Activated T-helper 2 cell treated with anti-CD3 and anti-CD28 coated beads, Interferon-gamma antibody, Interleukin-2, Interleukin-4, amounts not matched to agents 10 μg/mL and 5 μg/mL and 100 μg/mL, durations not matched to agents 14 hours and 24 hours and 36 hours (primary cell): ENCODE results near the gene PHRF1. TPM values are rescaled to one million over a fixed set of nuclear protein-coding genes. Genes with fewer than 3 reads are reported as not detected.

Experiments used
- DNase-seq: peaks from one replicate; pipeline ENCODE4 v3.0.0; 2021; ENCODE audit warnings: low spot score
- H3K27ac Mint-ChIP-seq: one replicate; pipeline ENCODE4 v1.8.0; 2021; ENCODE audit warnings: mixed read lengths
- H3K27me3 Mint-ChIP-seq: one replicate; pipeline ENCODE4 v1.8.0; 2021; ENCODE audit warnings: low read depth, mixed read lengths
- H3K36me3 Mint-ChIP-seq: one replicate; pipeline ENCODE4 v1.8.0; 2021; ENCODE audit warnings: low read depth, mixed read lengths
- H3K4me1 Mint-ChIP-seq: one replicate; pipeline ENCODE4 v1.8.0; 2021; ENCODE audit warnings: low read depth, mixed read lengths
- H3K4me3 Mint-ChIP-seq: one replicate; pipeline ENCODE4 v1.8.0; 2021; ENCODE audit warnings: low read depth, mild to moderate bottlenecking, moderate library complexity, mixed read lengths
- H3K9me3 Mint-ChIP-seq: one replicate; pipeline ENCODE4 v1.8.0; 2021; ENCODE audit warnings: mixed read lengths
- intact Hi-C: fragments of 100-400 bp; cut with micrococcal nuclease; formaldehyde crosslinking; loops from one replicate; pipeline ENCODE4 v1.15.1; 2023
- total RNA-seq: library from RNA; stranded (reverse); gene quantifications from 2 replicates; pipeline ENCODE4 v1.2.3, GENCODE V29; 2022

Gene PHRF1
- total RNA-seq, 1 donor from 2014 or later: 54.0 TPM

GRCh38 chr11:592501-592900, 16.2 kb downstream of the PHRF1 start:
- H3K27me3 Mint-ChIP-seq: no peaks in the 10 kb centered on the region
- H3K27ac Mint-ChIP-seq: no peak overlapping the region
- H3K4me3 Mint-ChIP-seq: no peak overlapping the region
- intact Hi-C loops: no loop called here
- no peak for DNase-seq
- H3K4me1 Mint-ChIP-seq: peaks cover 7% of the 10 kb centered on the region
- no peaks in the 10 kb centered on the region for H3K9me3 Mint-ChIP-seq
- H3K36me3 Mint-ChIP-seq: peaks cover 78% of the 10 kb centered on the region

GRCh38 chr11:592918-593317, 16.6 kb downstream of the PHRF1 start:
- no peaks in the 10 kb centered on the region for H3K27me3 Mint-ChIP-seq
- no peak for DNase-seq
- H3K27ac Mint-ChIP-seq: no peak overlapping the region
- no peak overlapping the region for H3K4me3 Mint-ChIP-seq
- H3K36me3 Mint-ChIP-seq: peaks cover 73% of the 10 kb centered on the region
- no peaks in the 10 kb centered on the region for H3K9me3 Mint-ChIP-seq
- intact Hi-C loops: no loop called here
- H3K4me1 Mint-ChIP-seq: peaks cover 4% of the 10 kb centered on the region

GRCh38 chr11:593347-593746, 17.1 kb downstream of the PHRF1 start:
- H3K4me3 Mint-ChIP-seq: no peak overlapping the region
- no peaks in the 10 kb centered on the region for H3K27me3 Mint-ChIP-seq
- intact Hi-C loops: no loop called here
- H3K36me3 Mint-ChIP-seq: peaks cover 73% of the 10 kb centered on the region
- H3K9me3 Mint-ChIP-seq: no peaks in the 10 kb centered on the region
- no peaks in the 10 kb centered on the region for H3K4me1 Mint-ChIP-seq
- no peak overlapping the region for H3K27ac Mint-ChIP-seq
- DNase-seq: no peak

GRCh38 chr11:595400-595799, 19.1 kb downstream of the PHRF1 start:
- DNase-seq: no peak
- Mint-ChIP-seq H3K36me3 (peaks cover 73% of the 10 kb centered on the region), H3K4me1 (no peaks in the 10 kb centered on the region), H3K27ac (no peak overlapping the region), H3K27me3 (no peaks in the 10 kb centered on the region), H3K4me3 (no peak overlapping the region), H3K9me3 (no peaks in the 10 kb centered on the region)
- intact Hi-C loops: no loop called here

- no peak overlapping the region for H3K4me3 Mint-ChIP-seq
- H3K4me1 Mint-ChIP-seq: no peaks in the 10 kb centered on the region
- no peaks in the 10 kb centered on the region for H3K27me3 Mint-ChIP-seq
- no peak for DNase-seq
- intact Hi-C loops: no loop called here
- H3K27ac Mint-ChIP-seq: no peak overlapping the region
- peaks cover 69% of the 10 kb centered on the region for H3K36me3 Mint-ChIP-seq
- no peaks in the 10 kb centered on the region for H3K9me3 Mint-ChIP-seq
Observed at GRCh38 chr11:596374-596773, 20.1 kb downstream of the PHRF1 start.

GRCh38 chr11:597166-597725, 21.0 kb downstream of the PHRF1 start:
- Mint-ChIP-seq H3K36me3 (peaks cover 76% of the 10 kb centered on the region), H3K27me3 (no peaks in the 10 kb centered on the region), H3K27ac (no peak overlapping the region), H3K4me1 (no peaks in the 10 kb centered on the region), H3K4me3 (no peak overlapping the region), H3K9me3 (no peaks in the 10 kb centered on the region)
- DNase-seq: no peak
- intact Hi-C loops: no loop called here

GRCh38 chr11:598005-598680, 21.9 kb downstream of the PHRF1 start:
- H3K27me3 Mint-ChIP-seq: no peaks in the 10 kb centered on the region
- DNase-seq: no peak

GRCh38 chr11:601573-602245, 25.4 kb downstream of the PHRF1 start:
- H3K27ac Mint-ChIP-seq: no peak overlapping the region
- no peaks in the 10 kb centered on the region for H3K4me1 Mint-ChIP-seq
- H3K9me3 Mint-ChIP-seq: no peaks in the 10 kb centered on the region
- no peak for DNase-seq
- H3K36me3 Mint-ChIP-seq: peaks cover 59% of the 10 kb centered on the region
- no peak overlapping the region for H3K4me3 Mint-ChIP-seq
- H3K27me3 Mint-ChIP-seq: no peaks in the 10 kb centered on the region
- intact Hi-C loops: no loop called here

More at GRCh38 chr11:598005-598680, 21.9 kb downstream of the PHRF1 start:
- Mint-ChIP-seq H3K4me3 (no peak overlapping the region), H3K4me1 (no peaks in the 10 kb centered on the region), H3K36me3 (peaks cover 69% of the 10 kb centered on the region), H3K27ac (no peak overlapping the region), H3K9me3 (no peaks in the 10 kb centered on the region)
- intact Hi-C loops: no loop called here

- Mint-ChIP-seq H3K9me3 (no peaks in the 10 kb centered on the region), H3K27ac (no peak overlapping the region), H3K4me1 (no peaks in the 10 kb centered on the region), H3K4me3 (no peak overlapping the region), H3K27me3 (no peaks in the 10 kb centered on the region), H3K36me3 (peaks cover 64% of the 10 kb centered on the region)
- intact Hi-C loops: no loop called here
- no peak for DNase-seq
Observed at GRCh38 chr11:603154-603553, 26.9 kb downstream of the PHRF1 start.

- no peaks in the 10 kb centered on the region for H3K27me3 Mint-ChIP-seq
- H3K9me3 Mint-ChIP-seq: no peaks in the 10 kb centered on the region
- H3K4me1 Mint-ChIP-seq: no peaks in the 10 kb centered on the region
- H3K4me3 Mint-ChIP-seq: no peak overlapping the region
- no peak for DNase-seq
- intact Hi-C loops: no loop called here
- no peak overlapping the region for H3K27ac Mint-ChIP-seq
- peaks cover 55% of the 10 kb centered on the region for H3K36me3 Mint-ChIP-seq
Observed at GRCh38 chr11:605286-606129, 29.2 kb downstream of the PHRF1 start.

- peaks cover 60% of the 10 kb centered on the region for H3K36me3 Mint-ChIP-seq
- H3K4me1 Mint-ChIP-seq: no peaks in the 10 kb centered on the region
- H3K9me3 Mint-ChIP-seq: no peaks in the 10 kb centered on the region
- no peak overlapping the region for H3K27ac Mint-ChIP-seq
- no peak for DNase-seq
- intact Hi-C loops: no loop called here
- H3K27me3 Mint-ChIP-seq: no peaks in the 10 kb centered on the region
- no peak overlapping the region for H3K4me3 Mint-ChIP-seq
Observed at GRCh38 chr11:606245-606644, 30.0 kb downstream of the PHRF1 start.

- Mint-ChIP-seq H3K4me1 (no peaks in the 10 kb centered on the region), H3K36me3 (peaks cover 60% of the 10 kb centered on the region), H3K4me3 (no peak overlapping the region), H3K9me3 (no peaks in the 10 kb centered on the region), H3K27ac (no peak overlapping the region), H3K27me3 (no peaks in the 10 kb centered on the region)
- DNase-seq: no peak
- intact Hi-C loops: no loop called here
Observed at GRCh38 chr11:607020-607780, 30.9 kb downstream of the PHRF1 start.
